GM21576 (cell line): ENCODE data around the gene ATF7IP.
"Not testable (repeated sequence)": the region's sequence is repeated elsewhere in the genome, so short reads cannot be mapped to it uniquely, and the experiment has no call there.

Experiments
- ATAC-seq: cut with Tn5 transposase; IDR thresholded peaks from one replicate; pipeline ENCODE4 v1.9.1; 2021; ENCODE audit warnings: mild to moderate bottlenecking, moderate library complexity; ENCODE audit not compliant: unreplicated experiment

The ATF7IP gene

GRCh38 chr12:14365294-14366208 is at the start of gene ATF7IP:
Gene ATF7IP, plus strand, starts transcription at chr12:14365682. Its CDS starts 58,234 bp downstream, at chr12:14423916.
- peak; percentile 68 for ATAC-seq

GRCh38 chr12:14317362-14318146 is 47.9 kb upstream of the ATF7IP start:
- no peak for ATAC-seq

- ATAC-seq: not testable (repeated sequence)
Observed at GRCh38 chr12:14319704-14320427, 45.6 kb upstream of the ATF7IP start.

GRCh38 chr12:14322403-14322802 is 43.1 kb upstream of the ATF7IP start:
- ATAC-seq: no peak

DNA sequence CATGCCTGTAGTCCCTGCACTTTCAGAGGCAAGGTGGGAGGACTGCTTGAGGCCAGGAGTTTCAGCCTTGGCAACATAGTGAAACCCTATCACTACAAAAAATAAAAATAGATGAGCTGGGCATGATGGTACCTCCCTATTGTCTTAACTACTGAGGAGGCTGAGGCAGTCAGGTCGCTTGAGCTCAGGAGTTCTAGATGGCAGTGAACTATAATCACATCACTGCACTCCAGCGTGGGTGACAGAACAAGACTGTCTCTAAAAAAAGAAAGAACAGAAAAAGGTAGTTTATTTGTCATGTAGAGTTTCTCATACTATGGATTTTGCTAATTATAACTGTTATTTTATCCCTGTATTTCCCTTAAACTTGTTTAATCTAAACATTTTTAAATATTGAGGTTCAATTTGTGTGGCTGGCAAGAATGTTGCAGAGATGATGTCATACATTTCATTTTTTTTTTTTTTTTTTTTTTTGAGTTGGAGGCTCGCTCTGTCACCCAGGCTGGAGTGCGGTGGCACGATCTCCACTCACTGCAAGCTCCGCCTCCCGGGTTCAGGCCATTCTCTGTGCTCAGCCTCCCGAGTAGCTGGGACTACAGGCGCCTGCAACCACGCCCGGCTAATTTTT is 39.7 kb upstream of the ATF7IP start:
- no peak for ATAC-seq

- ATAC-seq: no peak
Observed at GRCh38 chr12:14326699-14327098, 38.8 kb upstream of the ATF7IP start.

DNA sequence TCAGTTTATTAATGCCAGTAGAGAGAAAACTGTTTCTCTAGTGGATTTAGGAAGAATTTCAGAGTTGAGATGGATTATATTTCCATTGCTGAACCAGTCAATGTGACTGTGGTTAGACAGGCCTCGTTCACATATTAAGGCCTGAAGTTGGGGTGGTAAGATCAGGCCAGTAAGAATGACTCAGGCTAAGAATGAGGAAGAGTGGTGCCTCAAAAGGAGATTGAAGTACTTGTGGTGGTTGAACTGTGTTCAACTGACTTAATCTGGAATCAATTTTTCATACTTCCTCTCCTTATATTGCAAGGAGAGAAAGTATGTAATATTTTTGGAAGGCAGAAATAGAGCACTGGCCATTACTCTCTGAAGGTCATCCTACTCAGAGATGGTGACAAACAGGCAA is 37.8 kb upstream of the ATF7IP start:
- ATAC-seq: no peak

- no peak for ATAC-seq
Observed at GRCh38 chr12:14332482-14332881, 33.0 kb upstream of the ATF7IP start.

GRCh38 chr12:14340371-14340770 is 25.1 kb upstream of the ATF7IP start:
- no peak for ATAC-seq

GRCh38 chr12:14351524-14351923 is 14.0 kb upstream of the ATF7IP start:
- ATAC-seq: not testable (repeated sequence)

- not testable (repeated sequence) for ATAC-seq
Observed at GRCh38 chr12:14352066-14352465, 13.4 kb upstream of the ATF7IP start.

GRCh38 chr12:14354665-14355064 is 10.8 kb upstream of the ATF7IP start:
- ATAC-seq: not testable (repeated sequence)

GRCh38 chr12:14356147-14356546 is 9.3 kb upstream of the ATF7IP start:
- ATAC-seq: no peak

GRCh38 chr12:14357486-14357885 is 8.0 kb upstream of the ATF7IP start:
- ATAC-seq: no peak

- ATAC-seq: no peak
Observed at GRCh38 chr12:14362352-14362751, 3.1 kb upstream of the ATF7IP start.

- no peak for ATAC-seq
Observed at GRCh38 chr12:14364583-14365271, 755 bp upstream of the ATF7IP start.

DNA sequence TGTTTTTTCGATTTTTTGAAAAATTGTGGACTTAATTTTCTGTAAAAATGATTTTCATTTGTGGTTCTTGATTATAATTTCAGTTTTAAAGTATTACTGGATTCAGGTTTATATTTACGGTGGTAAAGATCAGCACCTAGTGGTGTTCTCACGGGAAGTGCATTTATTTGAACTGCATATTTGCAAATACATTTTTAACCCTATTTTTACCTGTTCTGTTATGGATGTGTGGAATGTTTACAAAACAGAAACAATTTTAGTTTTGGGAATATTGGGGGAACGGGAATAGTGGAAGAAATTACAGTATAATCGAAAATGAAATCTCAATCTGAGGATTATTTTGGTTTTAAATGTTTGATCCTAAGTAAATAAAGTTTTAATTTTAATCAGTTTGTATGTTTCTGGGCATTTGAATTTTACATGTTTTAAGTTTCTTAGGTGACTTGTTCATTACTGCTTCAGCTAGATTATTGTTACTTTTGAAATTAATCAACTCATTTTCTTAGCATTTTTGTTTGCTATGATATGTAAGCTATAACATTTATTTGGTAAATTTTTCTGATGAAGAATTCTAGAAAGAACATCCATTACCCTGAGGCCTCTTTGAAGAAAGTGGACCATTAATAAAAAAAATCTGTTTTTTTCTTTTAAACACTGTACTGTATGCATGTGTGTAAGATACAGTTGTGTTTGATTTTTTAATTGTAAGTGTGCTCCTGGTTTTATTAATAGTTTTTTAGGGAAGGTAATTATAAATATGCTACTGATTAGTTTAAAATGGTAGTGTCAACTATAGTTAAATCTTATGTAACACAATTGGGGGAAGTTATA is 942 bp downstream of the ATF7IP start:
- ATAC-seq: no peak

GRCh38 chr12:14367040-14367661 is 1.7 kb downstream of the ATF7IP start:
- ATAC-seq: peak; percentile 42

- ATAC-seq: no peak
Observed at GRCh38 chr12:14369311-14369710, 3.8 kb downstream of the ATF7IP start.
